Stimulated activated naive CD8-positive, alpha-beta T cell treated with anti-CD3 and anti-CD28 coated beads, Interleukin-15, Interleukin-2, amounts not matched to agents 100 U/mL and 50 U/mL, for 24 hours (primary cell): Measurements from ENCODE around the gene COX7B.
"Not testable (repeated sequence)": the region's sequence is repeated elsewhere in the genome, so short reads cannot be mapped to it uniquely, and the experiment has no call there.

ENCODE experiments used
- ATAC-seq: fragments of 150-1000 bp; cut with Tn5 transposase; one replicate; pipeline ENCODE4 v1.10.0; 2021
- DNase-seq: peaks from one replicate; pipeline ENCODE4 v3.0.0; 2021

Gene COX7B, protein sequence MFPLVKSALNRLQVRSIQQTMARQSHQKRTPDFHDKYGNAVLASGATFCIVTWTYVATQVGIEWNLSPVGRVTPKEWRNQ

DNA sequence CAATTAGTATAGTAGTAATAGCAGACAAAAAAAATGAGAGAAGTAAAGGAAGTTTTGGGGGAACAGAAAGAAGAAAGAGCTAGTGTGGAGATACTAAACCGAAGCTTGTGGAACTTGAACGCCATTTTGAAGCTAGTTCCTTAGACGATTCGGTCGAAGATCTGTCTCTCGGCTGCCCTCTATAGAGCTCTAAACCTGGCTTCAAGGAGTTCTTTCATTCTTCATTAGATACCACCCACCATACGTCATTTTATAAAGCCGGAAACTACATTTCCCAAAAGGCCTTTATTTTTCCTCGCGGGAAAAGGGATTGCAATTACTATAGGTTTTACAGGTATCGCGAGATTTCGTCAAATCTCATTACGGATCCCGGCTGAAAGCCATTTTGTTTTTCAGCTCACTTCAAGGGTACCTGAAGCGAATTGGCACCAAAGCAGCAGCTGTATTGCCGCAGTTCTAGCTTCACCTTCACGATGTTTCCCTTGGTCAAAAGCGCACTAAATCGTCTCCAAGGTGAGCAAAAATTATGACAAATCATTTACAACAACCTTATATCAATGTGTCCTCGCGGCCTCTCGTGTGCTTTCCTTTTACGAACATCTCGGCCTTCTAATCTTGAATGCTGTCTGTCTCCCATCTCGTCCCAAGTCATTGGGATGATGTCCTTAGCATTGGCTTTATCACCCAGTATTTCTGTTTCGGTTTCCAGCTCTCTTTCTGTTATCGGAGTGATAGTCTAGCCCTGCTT is at the start of gene COX7B:
Gene COX7B (plus strand): TSS at position 388 of the 748 bp plus-strand sequence. CDS start 86 bp downstream, at position 474.
- peak; percentile 44 for DNase-seq
- peak; percentile 65 for ATAC-seq

DNA sequence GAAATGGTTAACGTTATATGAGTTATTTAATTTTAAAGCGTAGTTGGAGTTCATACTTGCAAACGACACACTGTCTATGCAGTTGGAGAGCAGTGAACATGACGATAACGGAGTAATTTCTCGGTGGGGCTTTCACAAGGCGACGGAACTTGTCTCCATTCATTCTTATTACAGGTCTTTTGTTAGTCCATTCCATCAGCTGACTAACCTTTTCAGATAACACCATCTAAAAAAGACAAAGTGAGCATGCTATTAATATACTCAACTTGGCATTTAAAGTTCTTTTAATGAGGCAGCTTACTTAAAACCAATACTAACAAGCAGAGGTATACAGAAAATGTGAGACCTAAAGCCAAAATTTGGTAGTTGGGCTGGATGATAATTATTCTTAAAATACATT is 23.9 kb upstream of the COX7B start:
- DNase-seq, result no peak
- ATAC-seq, result no peak

- not testable (repeated sequence) for DNase-seq, ATAC-seq
Observed at GRCh38 chrX:77881418-77881817, 17.9 kb upstream of the COX7B start.

DNA sequence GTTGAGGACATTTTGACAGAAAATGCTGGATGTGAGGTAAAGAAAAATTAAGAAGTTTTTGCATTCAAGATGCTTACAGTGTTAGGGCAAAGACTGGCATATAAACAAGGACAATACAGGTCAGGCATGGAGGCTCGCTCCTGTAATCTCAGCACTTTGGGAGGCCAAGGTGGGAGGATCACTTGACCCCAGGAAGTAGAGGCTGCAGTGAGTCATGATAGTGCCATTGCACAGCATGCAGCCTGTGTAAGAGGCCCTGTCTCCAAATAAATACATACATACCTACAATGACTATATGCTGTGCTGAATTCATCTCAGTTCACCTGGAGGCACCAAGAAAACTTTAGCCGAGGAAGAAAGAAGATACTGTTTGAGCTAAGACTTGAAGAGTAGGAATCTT is 6.4 kb upstream of the COX7B start:
- no peak for DNase-seq
- ATAC-seq, result no peak

- DNase-seq (no peak), ATAC-seq (no peak)
Observed at GRCh38 chrX:77893713-77894112, 5.6 kb upstream of the COX7B start.

- peak; percentile 95 for ATAC-seq
- DNase-seq, result peak; percentile 85
Observed at GRCh38 chrX:77894921-77895886, 4.1 kb upstream of the COX7B start, which contains the start of gene MAGT1. MAGT1 (minus strand) TSS chrX:77895435; CDS start chrX:77895410, 25 bp downstream.

- no peak for ATAC-seq
Observed at GRCh38 chrX:77900688-77901087, 1.4 kb downstream of the COX7B start.

DNA sequence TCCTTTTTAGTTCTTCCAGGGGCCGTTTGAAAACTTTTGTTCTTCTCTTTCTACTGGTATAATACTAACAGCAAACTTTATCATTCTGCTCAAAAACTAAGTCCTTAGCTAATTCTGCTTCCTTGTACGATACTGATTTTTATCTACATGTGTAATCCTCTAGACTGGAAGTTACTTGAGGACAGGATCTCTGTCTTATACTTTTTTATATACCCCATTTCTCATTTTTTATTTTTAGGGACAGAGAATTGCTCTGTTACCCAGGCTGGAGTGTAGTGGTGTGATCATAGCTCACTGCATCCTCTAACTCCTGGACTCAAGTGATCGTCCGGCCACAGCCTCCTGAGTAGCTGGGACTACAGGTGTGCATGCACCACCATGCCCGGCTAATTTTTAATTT is 2.2 kb downstream of the COX7B start:
- ATAC-seq (no peak), DNase-seq (no peak)

More at GRCh38 chrX:77900688-77901087, 1.4 kb downstream of the COX7B start:
- no peak for DNase-seq

- ATAC-seq (peak; percentile 96), DNase-seq (peak; percentile 89)
Observed at GRCh38 chrX:77910108-77910840, 11.0 kb downstream of the COX7B start, which contains the start of gene ATP7A. ATP7A (plus strand) TSS chrX:77910693; CDS start chrX:77971642, 60,949 bp downstream.

DNA sequence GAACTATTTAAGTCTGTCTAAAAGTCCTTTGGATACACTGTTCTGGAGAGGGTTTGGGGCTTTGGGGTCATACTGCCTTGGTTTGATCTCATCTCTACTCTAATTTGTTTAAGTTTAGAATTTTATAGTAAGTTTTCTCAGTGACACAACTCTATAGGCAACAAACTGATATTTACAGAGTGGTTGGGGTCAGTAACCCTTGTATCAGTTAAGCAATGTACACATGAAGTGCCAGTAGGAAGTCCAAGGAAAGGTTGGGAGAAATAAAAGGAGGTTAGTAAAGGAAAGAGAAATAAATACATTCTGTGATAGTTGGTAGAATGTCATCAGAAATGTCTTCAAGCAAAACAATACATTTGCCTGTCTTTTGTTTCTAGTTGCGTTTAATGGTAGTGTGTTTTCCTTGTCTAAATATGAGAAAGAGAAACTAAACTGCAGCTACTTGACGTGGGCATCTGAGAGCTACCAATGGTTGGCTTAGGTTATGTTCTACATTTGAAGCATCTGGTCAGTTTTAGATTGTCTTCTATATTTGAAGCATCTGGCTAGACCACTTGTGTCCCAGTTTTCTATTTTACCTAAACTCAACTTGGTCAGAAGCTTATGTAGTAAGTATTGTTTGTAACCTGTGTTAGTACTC is 18.1 kb downstream of the COX7B start:
- no peak for DNase-seq
- no peak for ATAC-seq

- DNase-seq (no peak), ATAC-seq (no peak)
Observed at GRCh38 chrX:77918568-77918967, 19.3 kb downstream of the COX7B start.

- not testable (repeated sequence) for DNase-seq, ATAC-seq
Observed at GRCh38 chrX:77919370-77919769, 20.1 kb downstream of the COX7B start.

GRCh38 chrX:77922787-77923186 is 23.5 kb downstream of the COX7B start:
- no peak for DNase-seq

DNA sequence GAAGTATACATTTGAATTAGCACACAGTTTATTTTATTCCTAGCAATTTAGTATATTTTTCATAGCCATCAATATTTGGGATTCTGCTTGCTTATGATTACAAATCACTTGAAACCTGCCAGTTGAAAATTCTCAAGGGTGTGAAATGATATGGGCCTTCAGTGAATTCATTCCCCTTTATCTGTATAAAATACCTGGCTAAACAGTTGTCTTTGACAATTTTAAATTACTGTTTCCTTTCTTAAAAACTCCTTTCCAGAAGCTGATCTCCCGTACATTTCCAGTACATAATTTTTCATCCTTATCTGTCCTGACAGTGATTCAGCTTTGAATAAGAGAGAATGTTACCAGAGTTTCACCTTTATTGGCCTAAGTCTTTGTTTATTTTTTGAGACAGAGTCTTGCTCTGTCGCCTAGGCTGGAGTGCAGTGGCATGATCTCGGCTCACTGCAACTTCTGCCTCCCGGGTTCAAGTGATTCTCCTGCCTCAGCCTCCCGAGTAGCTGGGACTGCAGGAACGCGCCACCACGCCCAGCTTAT is 25.1 kb downstream of the COX7B start:
- DNase-seq, result no peak
- ATAC-seq, result no peak

More at GRCh38 chrX:77922787-77923186, 23.5 kb downstream of the COX7B start:
- ATAC-seq, result no peak

DNA sequence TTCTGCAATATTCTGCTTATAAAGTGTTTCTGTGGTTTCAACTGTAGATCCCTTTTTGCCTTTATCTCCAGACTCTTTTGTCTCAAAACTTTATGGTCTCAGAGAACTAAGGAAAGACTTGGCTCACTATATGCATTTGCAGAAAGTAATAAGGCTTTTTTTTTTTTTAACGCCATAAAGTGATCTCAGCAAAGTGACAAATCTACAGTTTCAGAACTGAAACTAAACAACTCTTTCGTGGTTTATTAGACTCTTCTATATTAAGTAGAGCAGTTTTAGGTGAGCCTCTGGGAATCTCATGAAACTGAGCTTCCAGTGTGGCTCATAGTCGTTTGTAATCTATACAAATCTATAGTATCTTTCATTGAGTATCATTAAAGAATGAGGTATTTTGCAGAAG is 26.5 kb downstream of the COX7B start:
- ATAC-seq, result no peak

DNA sequence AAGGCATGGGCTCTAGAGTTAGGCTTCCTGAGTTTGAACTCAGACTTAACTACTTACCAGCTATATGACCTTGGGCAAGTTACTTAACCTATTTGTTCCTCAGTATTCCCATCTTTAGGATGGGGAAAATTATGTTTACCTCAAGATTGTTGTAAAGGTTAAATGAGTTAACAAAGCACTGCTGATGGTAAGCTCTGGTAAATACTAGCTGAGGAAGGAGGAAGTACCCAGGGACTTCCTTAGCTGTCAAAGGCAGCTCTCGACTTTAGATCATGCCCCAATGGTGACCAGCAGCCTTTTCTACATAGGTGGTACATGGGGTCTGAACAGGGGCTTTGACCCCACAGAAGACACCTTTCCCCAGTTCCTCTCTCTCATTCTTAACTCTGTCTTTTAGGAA is 31.3 kb downstream of the COX7B start:
- no peak for ATAC-seq
- DNase-seq, result no peak

More for the DNA sequence above, 26.5 kb downstream of the COX7B start:
- DNase-seq, result no peak

GRCh38 chrX:77935886-77936285 is 36.6 kb downstream of the COX7B start:
- DNase-seq, result no peak
- ATAC-seq, result no peak

DNA sequence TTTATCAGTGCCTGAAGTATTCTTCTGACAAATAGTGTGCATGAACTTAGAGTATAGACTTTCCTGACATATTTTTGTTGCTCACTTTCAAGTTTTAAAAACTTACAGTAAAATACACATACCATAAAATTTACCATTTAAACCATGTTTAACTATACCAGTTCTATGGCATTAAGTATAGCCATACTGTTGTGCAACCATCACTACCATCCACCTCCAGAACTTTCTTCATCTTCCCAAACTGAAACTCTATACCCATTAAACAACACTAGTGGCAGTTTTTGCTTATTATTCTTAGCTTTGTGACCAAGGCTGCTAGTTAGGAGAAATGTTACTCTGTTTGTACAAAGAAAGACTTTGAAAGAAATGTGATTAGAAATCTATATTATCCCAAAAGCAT is 37.0 kb downstream of the COX7B start:
- DNase-seq (no peak), ATAC-seq (no peak)

DNA sequence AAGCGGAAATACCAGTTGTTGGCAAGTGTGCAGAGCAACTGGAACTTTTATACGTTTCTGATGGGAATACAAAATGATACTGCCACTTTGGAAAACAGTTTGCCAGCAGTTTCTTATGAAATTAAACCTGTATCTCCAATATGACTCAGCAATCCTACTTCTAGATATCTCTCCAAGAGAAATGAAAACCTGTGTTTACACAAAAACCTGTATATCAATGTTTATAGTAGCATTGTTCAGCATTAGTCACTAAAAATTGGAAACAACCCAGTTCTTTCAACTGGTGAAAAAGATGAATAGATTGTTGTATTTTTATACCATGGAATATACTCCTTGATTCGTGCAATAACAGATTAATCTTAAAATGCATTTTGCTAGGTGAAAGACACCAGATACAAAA is 38.0 kb downstream of the COX7B start:
- no peak for ATAC-seq
- DNase-seq, result no peak

DNA sequence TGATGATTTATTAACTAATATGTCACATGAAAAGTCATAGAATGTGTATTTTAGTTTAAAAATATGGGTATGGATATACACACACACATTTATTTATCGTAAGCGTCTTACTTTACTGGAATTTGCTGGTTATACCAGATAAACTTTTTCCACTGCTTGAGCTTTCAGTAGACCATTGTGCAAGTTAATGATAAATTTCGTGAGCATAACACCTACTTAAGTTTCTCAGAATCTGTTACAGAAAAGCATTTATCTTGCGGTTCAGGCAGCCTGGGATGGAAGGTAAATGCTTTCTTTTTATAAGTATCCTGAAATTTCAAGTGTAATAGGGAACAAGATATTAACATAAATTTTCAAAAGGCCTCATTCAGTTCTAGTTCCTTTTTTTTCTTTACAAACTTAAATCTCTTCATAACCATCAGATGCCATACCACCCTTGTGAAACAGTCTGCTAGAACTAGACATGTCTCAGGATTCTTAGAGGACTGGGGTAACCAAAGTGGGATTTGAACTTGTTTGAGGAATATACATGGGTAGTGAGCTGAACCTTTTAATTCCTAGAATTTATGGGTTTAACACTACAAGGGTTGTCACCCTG is 38.9 kb downstream of the COX7B start:
- ATAC-seq (no peak), DNase-seq (no peak)

DNA sequence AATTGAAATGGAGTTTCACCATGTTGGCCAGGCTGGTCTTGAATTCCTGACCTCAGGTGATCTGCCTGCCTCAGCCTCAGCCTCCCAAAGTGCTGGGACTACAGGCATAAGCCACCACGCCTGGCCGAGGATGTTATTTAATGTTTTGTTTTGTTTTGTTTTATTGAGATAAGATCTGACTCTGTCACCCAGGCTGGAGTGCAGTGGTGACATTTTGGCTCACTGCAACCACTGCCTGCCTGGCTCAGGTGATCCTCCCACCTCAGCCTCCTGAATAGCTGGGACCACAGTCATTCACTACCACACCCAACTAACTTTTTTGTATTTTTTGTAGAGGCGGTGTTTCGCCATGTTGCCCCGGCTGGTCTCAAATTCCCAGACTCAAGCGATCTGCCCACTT is 45.8 kb downstream of the COX7B start:
- not testable (repeated sequence) for DNase-seq, ATAC-seq
